ENCODE data around the gene RBM19. TPM values are rescaled to one million over a fixed set of nuclear protein-coding genes. Genes with fewer than 3 reads are reported as not detected.

The RBM19 gene
- total RNA-seq, 1 donor from 2014 or later: 16.8 TPM

DNA sequence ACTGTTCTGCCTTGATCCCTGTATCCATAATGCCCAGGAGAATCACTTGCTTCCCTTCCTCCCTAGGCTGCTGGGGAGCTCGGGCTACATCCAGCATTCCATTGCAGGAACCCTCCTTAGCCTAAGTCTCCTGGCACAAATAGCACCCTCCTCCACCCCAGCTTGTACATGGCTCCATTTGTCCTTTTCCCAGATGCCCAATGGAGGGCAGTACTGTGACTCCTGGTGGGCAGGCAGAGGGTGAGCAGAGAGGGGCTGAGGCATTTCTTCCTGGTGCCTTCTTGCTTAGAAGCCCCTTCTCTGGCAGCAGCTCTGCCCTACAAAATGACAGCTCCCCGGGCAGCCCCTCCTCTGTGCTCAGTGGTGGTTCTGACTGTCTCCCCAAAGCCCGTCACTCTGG lies 86.5 kb downstream of the RBM19 start:
- DNase-seq: no peak

DNA sequence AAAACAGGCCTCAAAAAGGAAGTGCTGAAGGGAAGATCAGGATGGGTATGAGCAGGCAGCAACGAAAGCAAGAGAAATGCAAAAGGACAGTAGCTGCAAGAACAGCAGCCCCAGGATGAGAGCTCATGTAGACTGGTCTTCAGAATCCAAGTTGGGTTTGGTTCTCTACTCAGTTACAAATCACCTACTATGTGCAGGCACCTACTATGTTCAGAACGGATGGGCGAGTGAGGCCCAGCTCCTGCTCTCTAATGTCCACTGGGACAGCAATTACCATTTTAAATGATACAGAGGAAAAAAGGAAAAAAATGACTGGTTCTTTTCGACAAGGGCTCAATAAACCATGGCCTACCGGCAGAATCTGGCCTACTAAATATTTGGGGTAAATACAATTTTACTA lies 88.5 kb downstream of the RBM19 start:
- no peak for DNase-seq

DNA sequence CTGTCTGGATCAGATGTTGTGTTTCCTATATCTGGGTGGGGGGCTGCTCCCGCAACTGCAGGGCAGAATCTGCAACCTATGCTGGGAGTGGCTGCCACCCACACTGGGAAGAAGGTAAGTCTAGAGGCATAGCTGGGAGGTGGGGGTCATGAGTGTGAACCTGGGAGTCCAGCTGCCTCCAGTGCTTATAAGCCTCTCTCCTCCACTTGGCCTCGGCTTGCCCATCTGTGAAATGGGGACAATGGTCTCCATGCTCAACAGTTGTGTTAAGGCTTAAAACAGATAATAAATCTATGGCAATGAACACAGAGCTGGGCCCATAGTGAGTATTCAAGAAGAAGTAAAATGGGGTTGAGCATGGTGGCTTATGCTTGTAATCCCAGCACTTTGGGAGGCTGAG lies 90.0 kb downstream of the RBM19 start:
- no peak for DNase-seq

DNA sequence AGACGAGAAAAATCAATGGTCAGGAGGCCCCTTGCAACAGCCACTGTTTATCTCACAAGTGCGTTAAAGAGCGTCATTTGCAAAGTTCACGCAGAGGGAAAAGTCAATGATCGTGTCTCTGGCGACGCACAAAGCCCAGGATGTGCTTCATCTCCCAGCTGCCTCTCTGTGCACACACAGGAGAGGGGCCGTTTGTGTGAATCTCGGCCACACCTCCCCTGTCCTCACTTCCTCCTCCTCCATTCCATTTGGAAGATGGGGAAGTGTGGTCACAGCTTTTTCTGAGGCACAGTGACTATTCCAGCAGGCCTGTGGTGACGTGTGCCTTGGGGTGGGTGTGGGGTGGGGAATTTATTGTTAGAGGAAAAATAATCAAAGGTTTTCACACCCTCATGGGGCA lies 90.4 kb downstream of the RBM19 start:
- no peak for DNase-seq

DNA sequence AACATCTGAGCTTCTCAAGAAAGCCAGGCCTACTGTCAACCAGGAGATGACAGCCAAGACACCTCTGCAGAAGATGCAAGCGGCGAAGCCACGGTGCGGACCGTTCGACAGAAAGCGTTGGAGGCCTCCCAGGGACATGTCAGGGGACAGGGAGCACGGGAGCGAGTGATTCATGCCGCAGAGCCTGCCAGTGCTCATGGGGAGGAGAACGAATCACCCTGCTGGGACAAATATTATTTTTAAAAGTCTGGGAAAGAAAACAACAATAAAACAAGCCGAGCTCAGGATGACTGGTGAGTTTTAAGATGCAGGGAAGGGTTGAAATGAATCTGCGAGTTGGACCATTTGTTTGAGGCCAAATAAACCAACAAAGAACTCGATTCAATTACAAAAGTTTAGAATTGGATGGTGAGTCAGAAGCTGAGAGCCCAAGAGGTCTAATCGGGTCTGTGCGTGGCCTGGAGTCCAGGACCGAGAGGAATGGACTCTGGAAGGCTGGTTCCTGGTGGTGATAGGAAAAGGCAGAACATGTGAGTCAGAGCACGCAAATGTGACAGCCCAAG lies 91.0 kb downstream of the RBM19 start:
- DNase-seq: no peak

DNA sequence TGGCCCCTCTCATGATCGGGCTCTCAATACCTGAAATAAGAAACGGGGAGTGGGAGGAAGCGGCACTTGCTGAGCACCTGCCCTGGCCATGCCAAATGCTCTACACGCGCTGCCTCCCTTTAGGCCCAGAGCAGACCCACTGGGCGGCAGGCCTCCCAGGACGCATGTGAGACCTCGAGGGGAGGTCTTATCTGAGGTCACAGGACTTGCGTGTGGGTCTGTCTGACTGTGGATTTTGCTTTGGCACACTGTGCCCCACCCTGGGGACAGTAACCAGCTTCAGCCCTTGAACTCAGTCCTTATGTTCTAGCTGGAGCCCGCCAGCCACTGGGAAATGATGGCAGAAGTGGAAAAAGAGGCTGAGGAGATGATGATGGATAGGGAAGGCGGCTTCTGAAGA lies 91.8 kb downstream of the RBM19 start:
- DNase-seq: no peak

DNA sequence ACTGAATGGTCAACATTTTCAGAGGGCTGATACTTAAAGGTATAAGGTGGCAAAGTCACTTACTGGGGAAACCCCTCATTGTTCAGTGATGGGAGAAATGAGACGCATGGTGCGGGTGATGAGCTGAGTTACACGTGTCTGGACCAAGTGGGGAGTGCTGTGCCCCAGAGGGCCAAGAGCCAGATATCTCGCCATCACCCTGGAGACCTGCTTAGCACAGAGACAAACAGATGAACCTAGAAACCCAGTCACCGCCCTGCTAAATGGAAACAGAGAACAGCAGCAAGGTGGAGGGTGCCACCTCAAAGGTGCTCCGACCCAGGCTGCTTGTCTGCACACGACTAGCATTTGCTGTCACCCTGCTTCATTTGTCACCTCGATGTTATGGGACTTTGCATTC lies 92.4 kb downstream of the RBM19 start:
- no peak for DNase-seq

DNA sequence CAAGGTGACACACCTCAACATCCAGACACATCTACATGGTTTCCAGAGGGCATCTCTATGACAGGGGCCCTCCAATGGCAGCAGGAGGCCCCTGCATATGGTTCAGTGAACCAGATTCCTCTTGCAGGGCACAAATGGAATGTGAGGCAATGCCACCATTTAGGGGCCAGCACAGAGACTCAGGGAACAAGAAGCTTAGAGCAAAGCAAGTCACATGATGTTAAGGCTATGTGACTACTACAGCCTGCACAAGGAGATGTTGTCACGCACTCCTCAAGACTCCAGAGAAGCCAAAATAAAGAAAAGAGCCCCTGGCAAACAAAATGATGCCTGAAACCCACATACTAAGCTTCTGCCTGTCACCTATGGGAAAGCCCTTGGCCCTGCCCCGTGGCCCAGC lies 95.2 kb downstream of the RBM19 start:
- DNase-seq: no peak

DNA sequence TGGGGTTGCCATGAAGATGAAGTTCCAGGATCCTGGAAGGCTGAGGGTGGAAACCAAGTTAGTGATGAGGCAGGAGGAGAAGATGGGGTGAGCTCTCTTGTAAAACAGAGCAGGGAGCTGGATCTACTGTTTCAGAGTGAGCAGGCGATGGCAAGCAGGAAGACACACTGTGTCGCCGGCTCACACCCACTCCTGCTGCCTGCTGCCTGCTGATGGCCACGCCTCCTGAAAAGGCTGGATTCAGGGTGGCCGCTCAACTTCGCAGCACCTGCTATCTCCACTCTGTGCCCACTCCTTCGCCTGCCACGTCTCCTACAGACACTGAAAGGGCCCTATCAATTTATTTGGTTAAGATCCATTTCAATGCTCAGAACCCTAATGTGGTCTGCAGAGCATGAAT lies 96.1 kb downstream of the RBM19 start:
- DNase-seq: no peak

DNA sequence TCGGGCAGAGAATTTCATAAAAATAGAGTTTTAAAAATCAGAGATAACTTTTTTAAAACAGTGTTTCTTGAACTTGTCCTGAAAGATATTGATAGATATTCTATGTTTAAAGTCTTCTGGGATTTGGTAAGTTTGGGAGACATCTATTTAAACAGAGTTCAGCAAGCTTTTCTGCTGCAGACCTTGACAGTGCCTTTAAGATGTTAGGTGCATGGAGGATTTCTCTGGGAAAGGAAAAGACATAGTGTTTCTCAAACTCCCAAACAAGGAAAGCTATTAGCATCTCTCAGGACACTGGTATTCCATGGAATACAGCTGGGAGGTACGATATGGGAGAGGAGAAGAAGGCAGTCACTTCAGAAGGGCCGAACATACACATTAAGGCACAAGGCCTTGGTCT lies 97.8 kb downstream of the RBM19 start:
- DNase-seq: no peak

DNA sequence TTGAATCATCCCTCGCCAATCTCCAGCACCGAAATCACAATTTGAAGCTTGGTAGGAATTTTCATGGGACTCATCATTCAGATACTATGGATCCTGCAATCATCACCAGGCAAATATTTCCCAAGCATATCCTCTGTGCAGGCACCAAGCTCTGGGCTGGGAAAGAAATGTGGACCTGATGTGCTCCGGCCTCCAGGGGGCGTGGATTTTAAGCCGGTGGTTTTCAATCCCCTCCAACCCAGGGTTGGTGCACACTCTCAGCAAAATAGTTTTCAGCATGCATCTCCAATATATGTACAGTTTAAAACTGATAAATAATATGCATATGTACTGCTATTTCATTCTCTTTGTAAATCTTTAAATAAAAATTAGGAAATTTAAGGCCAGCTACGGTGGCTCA lies 98.9 kb downstream of the RBM19 start:
- DNase-seq: no peak

DNA sequence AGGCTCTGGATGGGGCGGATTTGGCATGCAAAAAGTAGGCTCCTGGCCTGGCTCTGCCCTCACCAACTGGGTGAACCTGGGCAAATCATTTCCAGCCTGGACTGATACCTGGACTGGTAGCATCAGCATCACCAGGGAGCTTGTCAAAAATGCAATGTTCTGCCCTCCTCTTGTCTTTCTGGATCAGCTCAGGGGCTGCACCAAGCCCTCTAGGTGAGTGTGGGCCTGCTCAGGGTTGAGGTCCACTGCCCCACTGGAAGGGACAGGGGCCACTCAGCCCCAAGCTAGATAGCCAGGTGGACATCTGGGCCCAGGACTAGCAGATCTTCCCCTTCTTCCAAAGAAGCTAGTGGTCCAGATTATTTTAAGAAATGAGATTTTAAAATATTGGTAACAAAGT lies 99.6 kb downstream of the RBM19 start:
- no peak for DNase-seq

DNA sequence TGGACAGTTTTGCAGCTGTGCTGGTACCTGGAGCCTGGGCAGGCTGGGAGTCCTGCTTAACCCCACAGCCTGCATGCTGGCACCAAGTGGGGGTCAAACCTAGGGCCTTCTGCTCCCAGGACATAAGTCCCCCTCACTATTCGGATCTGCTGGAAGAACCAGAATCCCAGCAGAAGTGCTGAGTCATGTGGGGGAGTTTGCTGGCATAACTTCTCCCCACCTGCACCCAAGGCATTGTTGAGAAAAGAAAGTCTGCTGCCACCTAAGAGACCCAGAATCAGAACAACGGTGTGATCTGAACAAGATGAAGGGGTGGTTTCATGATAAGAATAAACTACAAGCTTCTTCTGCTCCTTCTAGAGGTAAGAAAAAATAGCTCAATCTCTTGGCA lies 102.7 kb downstream of the RBM19 start:
- no peak for DNase-seq

DNA sequence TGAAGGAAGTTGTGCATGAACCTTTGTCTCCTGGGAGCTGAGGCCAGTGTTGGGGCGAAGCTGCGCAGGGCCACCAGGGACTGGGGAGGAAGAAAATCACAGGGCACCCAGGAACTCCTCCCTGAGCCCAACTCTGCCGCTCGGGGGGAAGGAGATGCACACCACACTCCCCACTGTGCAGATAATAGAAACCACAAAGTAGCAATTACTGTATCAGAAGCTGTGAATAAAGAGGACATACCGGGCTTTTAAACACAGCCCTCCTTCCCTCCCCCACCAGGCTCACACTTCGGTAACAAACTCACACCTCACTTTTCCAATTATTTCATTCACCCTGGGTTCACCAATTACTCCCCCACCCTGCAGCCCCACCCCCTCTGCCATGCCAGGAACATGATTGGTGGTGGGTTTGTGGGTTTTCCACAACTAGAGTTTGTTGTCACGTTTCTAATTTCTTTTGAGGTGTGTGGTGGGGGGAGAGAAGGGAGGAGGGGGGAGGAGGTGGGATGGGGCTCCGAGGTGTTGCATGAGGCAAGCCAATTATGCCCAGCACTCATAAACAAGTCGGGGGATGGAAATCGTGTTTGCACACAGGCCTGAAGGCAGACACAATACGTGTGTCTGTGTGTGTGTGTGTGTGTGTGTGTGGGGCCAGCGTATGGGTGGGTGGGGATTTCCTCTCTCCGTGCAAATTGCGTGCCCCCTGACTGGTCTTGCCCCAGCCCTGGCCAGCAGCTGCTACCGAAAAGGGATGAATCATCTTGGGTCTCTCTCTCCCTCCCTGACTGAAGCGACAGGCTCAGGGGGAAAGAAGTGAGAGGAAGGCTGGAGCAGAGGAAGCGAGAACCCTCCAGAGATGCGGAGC lies 103.3 kb downstream of the RBM19 start:
- no peak for DNase-seq

DNA sequence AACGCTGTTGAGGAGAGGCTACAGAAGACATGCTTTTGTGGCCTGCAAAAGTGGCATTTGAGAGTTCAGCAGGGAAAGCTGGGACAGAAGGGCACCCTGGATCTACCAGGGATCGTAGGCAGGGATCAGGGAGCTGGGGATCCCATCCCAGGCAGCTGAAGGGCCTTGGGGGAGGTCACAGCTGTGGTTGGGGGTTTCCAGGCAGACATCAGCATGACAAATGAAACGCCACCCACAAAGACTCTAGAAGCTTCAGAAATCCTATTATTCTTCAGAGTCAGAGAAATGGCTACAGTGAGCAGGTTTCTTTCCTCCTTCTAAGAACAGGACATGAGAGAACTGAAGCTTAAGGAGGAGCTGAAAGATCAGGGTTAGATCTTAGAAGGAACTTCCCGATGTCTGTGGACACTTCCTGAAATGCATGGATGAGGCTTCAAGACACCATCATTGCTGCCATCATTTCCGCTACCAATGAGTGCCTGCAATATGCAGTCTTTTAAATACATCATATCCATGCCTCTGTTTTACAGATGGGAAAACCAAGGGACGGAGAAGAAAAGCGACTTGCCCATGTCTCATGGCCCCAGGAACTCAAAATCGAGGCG lies 104.3 kb downstream of the RBM19 start:
- no peak for DNase-seq

DNA sequence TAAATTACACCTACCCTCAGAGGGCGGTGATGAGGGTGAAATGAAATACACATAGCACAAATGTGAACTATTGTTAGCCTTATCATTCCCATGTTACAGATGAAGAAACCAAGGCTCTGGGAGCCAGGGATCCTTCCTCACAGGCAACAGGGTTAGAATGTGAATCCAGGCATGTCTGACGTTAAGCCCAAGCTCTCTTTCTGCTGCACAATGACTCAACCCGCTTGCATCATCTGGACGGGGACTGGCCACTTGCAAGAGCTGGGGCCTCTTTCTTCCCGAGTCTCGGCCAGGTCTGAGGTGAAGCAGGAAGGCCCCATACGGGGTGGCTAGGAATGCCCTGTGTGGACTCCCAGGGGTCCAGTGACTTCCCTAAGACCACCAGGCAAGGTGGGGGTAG lies 105.2 kb downstream of the RBM19 start:
- DNase-seq: no peak

DNA sequence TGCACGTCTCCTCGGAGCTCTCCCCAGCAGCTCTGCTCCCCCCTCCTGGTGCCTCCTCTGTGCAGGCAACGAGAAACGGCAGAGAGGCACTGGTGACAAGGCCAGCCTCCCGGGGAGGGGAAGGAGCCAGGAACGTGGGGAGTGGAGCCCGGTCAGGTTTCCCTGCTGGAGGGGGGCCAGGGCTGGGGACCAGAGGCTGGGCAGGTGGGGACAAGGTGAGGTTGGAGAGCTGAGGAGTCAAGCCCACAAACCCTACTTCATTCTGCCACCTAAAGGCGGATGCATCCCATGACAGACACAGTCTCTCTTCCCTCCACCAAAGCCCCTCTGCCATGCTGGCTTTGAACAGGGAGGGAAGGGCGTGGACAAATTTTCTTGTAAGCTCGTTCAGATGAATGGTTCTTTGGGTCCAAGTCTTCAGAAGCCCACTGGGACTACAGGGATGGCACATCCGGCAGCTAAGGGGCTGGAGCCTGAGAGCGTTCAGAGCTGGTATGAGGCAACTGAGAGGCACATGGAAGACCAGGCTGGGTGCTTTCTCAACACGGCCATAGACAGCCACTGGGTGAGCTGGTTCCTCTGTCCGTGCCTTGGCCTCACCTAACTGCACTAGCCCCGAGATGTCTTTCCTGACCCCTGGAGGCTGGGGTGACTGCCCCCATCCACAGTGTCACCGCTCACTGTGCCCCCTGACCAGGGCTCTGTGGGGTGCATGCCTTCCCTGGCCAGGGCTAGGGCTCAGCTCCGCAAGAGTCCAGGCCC lies 105.9 kb downstream of the RBM19 start:
- DNase-seq: no peak

DNA sequence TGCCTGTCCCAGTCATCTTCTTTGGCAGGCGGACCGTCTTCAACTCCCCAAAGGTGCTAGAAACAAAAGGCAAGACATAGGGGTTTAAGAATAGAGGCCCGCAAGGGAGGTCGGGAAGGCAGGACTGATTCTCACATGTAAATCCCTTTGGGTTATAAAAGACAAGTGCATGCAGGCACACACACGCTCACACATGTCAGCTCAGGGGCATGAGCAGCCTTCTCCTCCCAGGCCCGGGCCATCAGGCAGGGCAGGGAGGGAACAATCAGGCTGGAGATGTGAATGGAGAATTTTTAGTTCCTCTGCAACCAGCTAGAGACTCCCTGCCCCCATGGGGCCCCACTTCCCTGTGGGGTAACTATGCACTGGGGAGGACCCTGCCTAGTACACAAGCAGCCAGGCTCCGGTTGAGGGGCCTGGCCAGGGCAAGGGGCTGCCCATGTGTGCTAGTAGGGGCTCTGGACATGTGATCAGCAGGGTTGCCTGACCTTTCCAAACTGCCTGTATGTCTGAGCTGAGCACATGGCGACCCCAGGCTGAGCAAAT lies 107.2 kb downstream of the RBM19 start:
- no peak for DNase-seq

DNA sequence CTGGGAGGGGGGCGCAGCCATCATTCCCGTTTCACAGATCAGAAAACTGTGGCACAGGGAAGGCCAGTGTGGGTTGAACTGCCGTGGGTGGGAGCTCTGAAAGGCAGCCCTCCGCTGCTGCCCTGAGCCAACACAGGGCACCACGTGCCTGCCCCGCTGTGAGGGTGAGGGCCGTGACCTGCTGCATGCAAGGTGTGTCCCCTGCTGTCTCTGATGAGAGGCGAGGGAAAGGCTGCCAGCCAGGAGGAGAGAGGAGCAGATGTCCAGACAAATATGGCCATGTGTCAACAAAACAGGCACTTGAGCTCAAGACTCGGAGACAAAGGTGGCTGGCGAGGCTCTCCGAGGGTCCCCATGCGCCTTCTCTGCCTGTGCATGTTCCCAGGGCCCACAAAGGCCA lies 108.8 kb downstream of the RBM19 start:
- no peak for DNase-seq

DNA sequence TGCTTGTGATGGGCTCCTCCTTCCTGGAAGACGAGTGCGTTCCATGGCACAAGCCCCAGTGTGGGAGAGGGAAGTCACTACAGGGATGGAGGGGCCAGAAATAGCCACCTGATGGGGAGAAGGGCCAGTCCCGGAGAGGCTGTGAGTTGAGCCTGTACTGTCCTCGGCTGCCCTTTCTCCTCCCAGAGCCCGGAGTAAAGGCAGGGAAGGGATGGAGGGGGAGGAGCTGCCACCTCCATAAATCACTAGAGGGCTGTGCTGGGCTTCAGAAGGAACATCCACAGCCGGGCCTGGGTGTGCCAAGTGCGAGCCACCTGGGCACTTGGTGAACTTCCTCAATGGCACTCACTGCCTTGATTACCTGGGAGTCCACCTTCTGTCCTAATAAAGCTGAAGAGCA lies 110.1 kb downstream of the RBM19 start:
- DNase-seq: no peak

DNA sequence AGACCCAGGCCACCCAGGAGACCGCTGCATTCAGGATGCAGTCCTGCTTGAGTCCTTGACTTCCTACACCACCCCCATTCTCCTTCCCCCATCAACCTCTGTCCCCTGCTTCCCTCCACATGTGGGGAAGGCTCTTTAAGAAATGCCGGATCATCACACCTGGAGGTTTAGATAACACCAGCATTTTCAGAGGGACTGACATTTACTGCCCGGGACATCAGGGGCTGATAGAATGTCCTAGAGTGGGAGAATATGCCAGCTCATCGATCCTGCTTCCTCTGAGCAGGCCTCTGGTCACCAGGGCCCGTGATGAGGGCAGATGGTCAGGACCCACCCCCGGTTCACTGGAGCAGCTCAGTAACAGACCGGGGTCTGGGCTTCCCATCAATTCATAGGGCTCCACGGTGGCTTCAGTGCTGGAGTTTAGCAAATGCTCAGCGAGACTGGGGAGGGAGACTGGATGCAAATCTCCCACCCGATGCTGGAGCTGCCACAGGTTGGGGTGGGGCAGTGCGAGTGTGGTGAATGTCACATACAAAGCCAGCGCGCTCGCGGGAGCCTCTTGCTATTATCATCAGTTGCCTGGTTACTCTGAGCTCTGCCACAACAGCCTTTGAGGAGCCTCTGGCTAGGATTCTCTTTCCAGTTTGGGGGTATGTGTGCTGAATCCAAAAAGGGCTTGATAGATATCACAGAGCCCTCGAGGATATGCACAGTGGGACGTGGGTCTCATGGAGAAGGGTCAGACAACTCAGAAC lies 111.6 kb downstream of the RBM19 start:
- no peak for DNase-seq

DNA sequence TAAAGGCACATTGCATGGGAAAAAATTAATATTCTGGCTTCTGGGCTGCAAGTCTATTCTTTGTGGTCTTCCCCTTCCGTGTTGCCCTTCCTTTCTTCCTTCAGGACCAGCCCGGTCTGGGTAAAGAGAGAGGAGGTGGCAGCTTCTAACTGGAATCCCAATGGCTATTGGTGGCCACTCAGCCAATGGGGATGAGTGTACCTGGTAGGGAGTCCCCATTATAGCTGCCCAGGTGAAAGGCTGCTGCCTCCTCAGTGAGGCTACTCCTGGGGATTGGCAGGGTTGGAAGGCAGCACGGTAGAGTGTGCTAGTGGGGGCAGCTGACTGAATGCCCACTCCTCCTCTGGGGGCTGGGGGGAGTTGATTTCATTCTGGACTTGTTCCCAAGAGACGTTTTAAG lies 112.6 kb downstream of the RBM19 start:
- no peak for DNase-seq
